H1 (cell line): ENCODE results near the gene CCDC192. TPM values are rescaled to one million over a fixed set of nuclear protein-coding genes. Genes with fewer than 3 reads are reported as not detected.

Source experiments
- CTCF ChIA-PET: fragments of 300-600 bp; sonication (Branson Sonifier 250); formaldehyde crosslinking; loops from one replicate; lab custom pipeline; 2021; ENCODE audit not compliant: partially characterized antibody; lab: Charles Lee
- POLR2A ChIA-PET: fragments of 300-600 bp; sonication (Branson Sonifier 250); formaldehyde crosslinking; loops from one replicate; lab custom pipeline; 2021; ENCODE audit warnings: inconsistent platforms; ENCODE audit not compliant: partially characterized antibody; lab: Charles Lee
- DNase-seq, 2 experiments: peaks; one replicate each; pipeline versions ENCODE4 v3.0.0 to v3.0.0-alpha.2; 2010 to 2022; ENCODE audit warnings: low spot score in 2 of 2, low read depth in 1 of 2, mixed read lengths in 1 of 2
- FAIRE-seq: peaks from 2 replicates; lab custom pipeline; 2011; peaks lifted over from hg19 to GRCh38; lab: Jason Lieb, UNC
- H2AFZ ChIP-seq: 2 replicates; pipeline ENCODE4 v1.8.1; 2012; ENCODE audit warnings: low read length, inconsistent platforms
- H2AK5ac ChIP-seq: 2 replicates; pipeline ENCODE4 v1.6.1; 2013; ENCODE audit warnings: low read depth, low read length
- H2BK120ac ChIP-seq: replicated peaks from 2 replicates; pipeline ENCODE3; 2013; ENCODE audit warnings: low read depth, low read length, inconsistent platforms
- H2BK12ac ChIP-seq: 2 replicates; pipeline ENCODE4 v1.6.1; 2013; ENCODE audit warnings: low read depth, low read length
- H2BK15ac ChIP-seq: 2 replicates; pipeline ENCODE4 v1.6.1; 2013; ENCODE audit warnings: low read length
- H2BK20ac ChIP-seq: 2 replicates; pipeline ENCODE4 v1.6.1; 2013; ENCODE audit warnings: low read length
- H2BK5ac ChIP-seq: 2 replicates; pipeline ENCODE4 v1.6.1; 2013; ENCODE audit warnings: low read depth, low read length
- H3K14ac ChIP-seq: 2 replicates; pipeline ENCODE4 v1.6.1; 2013; ENCODE audit warnings: inconsistent platforms; ENCODE audit not compliant: insufficient read length
- H3K18ac ChIP-seq: 2 replicates; pipeline ENCODE4 v1.6.1; 2013; ENCODE audit warnings: low read length; ENCODE audit errors: extremely low read depth
- H3K23ac ChIP-seq: 2 replicates; pipeline ENCODE4 v1.6.1; 2013; ENCODE audit warnings: inconsistent platforms; ENCODE audit not compliant: insufficient read length
- H3K23me2 ChIP-seq: 2 replicates; pipeline ENCODE4 v1.6.1; 2013; ENCODE audit warnings: low read depth, low read length
- H3K27ac ChIP-seq: 2 replicates; pipeline ENCODE4 v1.6.1; 2011; ENCODE audit warnings: low read depth, low read length, inconsistent platforms
- H3K27me3 ChIP-seq, 4 experiments: replicated peaks in 1 of 4; 1 replicate in 1 of 4; 2 replicates in 3 of 4; pipeline versions ENCODE4 v1.6.1 to v1.8.1; 2011 to 2013; ENCODE audit warnings: low read length in 3 of 4, mild to moderate bottlenecking in 3 of 4, inconsistent platforms in 2 of 4, mixed read lengths in 2 of 4, moderate library complexity in 1 of 4; ENCODE audit not compliant: control insufficient read depth in 3 of 4, insufficient read depth in 3 of 4; ENCODE audit errors: extremely low read depth in 1 of 4
- H3K36me3 ChIP-seq, 4 experiments: 2 replicates each; pipeline versions ENCODE4 v1.6.1 to v1.8.1; 2011 to 2013; ENCODE audit warnings: mild to moderate bottlenecking in 4 of 4, low read length in 3 of 4, moderate library complexity in 2 of 4, control low read depth in 1 of 4, inconsistent platforms in 1 of 4; ENCODE audit not compliant: insufficient read depth in 4 of 4, control insufficient read depth in 2 of 4
- H3K4ac ChIP-seq: replicated peaks from 2 replicates; pipeline ENCODE3; 2013; ENCODE audit warnings: low read length, low read depth, mixed read lengths, inconsistent platforms; ENCODE audit not compliant: insufficient read length
- H3K4me1 ChIP-seq, 4 experiments: replicated peaks in 1 of 4; 1 replicate in 1 of 4; 2 replicates in 3 of 4; pipeline versions ENCODE4 v1.6.1 to v1.8.1; 2011 to 2013; ENCODE audit warnings: low read length in 3 of 4, inconsistent platforms in 2 of 4, mixed read lengths in 1 of 4; ENCODE audit not compliant: insufficient read depth in 4 of 4, control insufficient read depth in 3 of 4
- H3K4me2 ChIP-seq, 2 experiments: 2 replicates each; pipeline versions ENCODE4 v1.6.1 to v1.8.1; 2011 to 2013; ENCODE audit warnings: low read depth in 2 of 2, low read length in 2 of 2, control low read depth in 1 of 2, inconsistent platforms in 1 of 2, mild to moderate bottlenecking in 1 of 2; ENCODE audit not compliant: insufficient read depth in 1 of 2
- H3K4me3 ChIP-seq, 4 experiments: fragments of 200-600, 300-600 bp in 1 of 4; sonication (generic), shearing (Covaris generic), sonication (Bioruptor Twin) in 1 of 4; 2 replicates each; pipeline versions ENCODE4 v1.5.1 to v1.8.1; 2011 to 2016; ENCODE audit warnings: low read length in 4 of 4, low read depth in 3 of 4, control low read depth in 2 of 4, inconsistent platforms in 2 of 4, mild to moderate bottlenecking in 2 of 4, mixed read lengths in 1 of 4, moderate library complexity in 1 of 4; ENCODE audit not compliant: insufficient read depth in 2 of 4; ENCODE audit errors: extremely low read depth in 1 of 4
- H3K56ac ChIP-seq: replicated peaks from 2 replicates; pipeline ENCODE3; 2013; ENCODE audit warnings: low read depth, mild to moderate bottlenecking, mixed read lengths, low read length, inconsistent platforms; ENCODE audit not compliant: insufficient read length
- H3K79me1 ChIP-seq: 2 replicates; pipeline ENCODE4 v1.6.1; 2013; ENCODE audit warnings: low read depth, low read length, control low read depth
- H3K79me2 ChIP-seq, 2 experiments: 2 replicates each; pipeline versions ENCODE4 v1.6.1 to v1.8.1; 2012 to 2013; ENCODE audit warnings: low read length in 2 of 2, mild to moderate bottlenecking in 2 of 2, inconsistent platforms in 1 of 2; ENCODE audit not compliant: insufficient read depth in 2 of 2, control insufficient read depth in 1 of 2
- H3K9ac ChIP-seq, 4 experiments: replicated peaks in 1 of 4; 1 replicate in 1 of 4; 2 replicates in 3 of 4; pipeline versions ENCODE4 v1.6.1 to v1.8.1; 2011 to 2013; ENCODE audit warnings: low read depth in 3 of 4, low read length in 3 of 4, control low read depth in 2 of 4, mild to moderate bottlenecking in 2 of 4, moderate library complexity in 2 of 4, inconsistent platforms in 1 of 4; ENCODE audit errors: extremely low read depth in 1 of 4
- H3K9me3 ChIP-seq, 2 experiments: 2 replicates each; pipeline versions ENCODE4 v1.6.1 to v1.8.1; 2012 to 2013; ENCODE audit warnings: mild to moderate bottlenecking in 2 of 2, moderate library complexity in 2 of 2, control low read depth in 1 of 2, inconsistent platforms in 1 of 2, low read depth in 1 of 2, low read length in 1 of 2, mixed read lengths in 1 of 2; ENCODE audit not compliant: insufficient read depth in 2 of 2
- H4K20me1 ChIP-seq, 2 experiments: replicated peaks in 1 of 2; 2 replicates each; pipeline versions ENCODE3 to v1.8.1; 2011 to 2013; ENCODE audit warnings: inconsistent platforms in 2 of 2, low read length in 2 of 2, mild to moderate bottlenecking in 1 of 2; ENCODE audit not compliant: insufficient read depth in 2 of 2, control insufficient read depth in 1 of 2
- H4K5ac ChIP-seq: 2 replicates; pipeline ENCODE4 v1.6.1; 2013; ENCODE audit warnings: low read length, low read depth, mixed read lengths, inconsistent platforms; ENCODE audit not compliant: insufficient read length
- H4K8ac ChIP-seq: 2 replicates; pipeline ENCODE4 v1.8.0; 2013; ENCODE audit warnings: mild to moderate bottlenecking, moderate library complexity, low read length, inconsistent platforms; ENCODE audit not compliant: insufficient read depth; ENCODE audit errors: extremely low read depth
- H4K91ac ChIP-seq: replicated peaks from 2 replicates; pipeline ENCODE3; 2013; ENCODE audit warnings: low read length, mixed read lengths, inconsistent platforms; ENCODE audit not compliant: insufficient read length
- CREB1 ChIP-seq: IDR thresholded peaks from 2 replicates; pipeline ENCODE4 v1.6.1; 2012; ENCODE audit warnings: inconsistent platforms
- EGR1 ChIP-seq: IDR thresholded peaks from 2 replicates; pipeline ENCODE4 v1.6.1; 2011; ENCODE audit warnings: low read depth, low read length, borderline replicate concordance
- FOSL1 ChIP-seq: IDR thresholded peaks from 2 replicates; pipeline ENCODE4 v1.6.1; 2011; ENCODE audit warnings: mild to moderate bottlenecking, low read depth, low read length, moderate library complexity; ENCODE audit not compliant: insufficient read depth
- HDAC6 ChIP-seq: IDR thresholded peaks from one replicate; pipeline ENCODE4 v1.7.1; 2012; ENCODE audit warnings: low read depth, mild to moderate bottlenecking, inconsistent platforms, low read length, moderate library complexity
- NANOG ChIP-seq: IDR thresholded peaks from 2 replicates; pipeline ENCODE4 v1.6.1; 2011; ENCODE audit warnings: low read length, low read depth, mild to moderate bottlenecking, inconsistent platforms; ENCODE audit not compliant: insufficient read depth, poor library complexity, severe bottlenecking
- RXRA ChIP-seq: IDR thresholded peaks from 2 replicates; pipeline ENCODE4 v1.6.1; 2011; ENCODE audit warnings: low read depth, mild to moderate bottlenecking, low read length, moderate library complexity; ENCODE audit not compliant: insufficient read depth
- SIN3A ChIP-seq, 2 experiments: IDR thresholded peaks in 1 of 2; conservative IDR thresholded peaks in 1 of 2; 2 replicates each; pipeline ENCODE4 v1.6.1; 2011 to 2012; ENCODE audit warnings: low read length in 2 of 2, improper control_type of control experiment in 1 of 2, low read depth in 1 of 2, mild to moderate bottlenecking in 1 of 2
- TAF1 ChIP-seq: IDR thresholded peaks from 2 replicates; pipeline ENCODE4 v1.6.1; 2011; ENCODE audit warnings: mild to moderate bottlenecking, low read depth, low read length
- YY1 ChIP-seq: IDR thresholded peaks from 2 replicates; pipeline ENCODE4 v1.6.1; 2011; ENCODE audit warnings: low read depth, mild to moderate bottlenecking, low read length
- ZNF274 ChIP-seq: IDR thresholded peaks from 2 replicates; pipeline ENCODE4 v1.7.0; 2012; ENCODE audit warnings: low read length, borderline replicate concordance; ENCODE audit errors: extremely low read depth
- WGBS, 2 experiments: shearing (Covaris generic) in 1 of 2; methylation state at CpG; one replicate each; pipeline versions ENCODE4 v1.1.6 to v1.1.7; 2013 to 2015; ENCODE audit warnings: low lambda C conversion rate in 2 of 2, mixed read lengths in 2 of 2, inconsistent platforms in 1 of 2, low coverage in 1 of 2, missing lambda C conversion rate in 1 of 2; ENCODE audit not compliant: insufficient replicate concordance in 2 of 2, insufficient coverage in 1 of 2, insufficient read length in 1 of 2; ENCODE audit errors: extremely low coverage in 1 of 2, missing lambda C conversion rate in 1 of 2; 5-methylcytosine and 5-hydroxymethylcytosine counted together
- polyA plus RNA-seq, 7 experiments: library from polyadenylated mRNA; depleted of rRNA in 3 of 7; stranded (reverse) in 5 of 7; unstranded in 2 of 7; fragments of >200 nt in 5 of 7; fragments of 200-250 nt in 2 of 7; gene quantifications; 1 replicate in 5 of 7; 2 replicates in 1 of 7; 4 replicates in 1 of 7; pipeline versions ENCODE4 v1.2.1 to v1.2.3, GENCODE V29; 2011 to 2013; ENCODE audit warnings: missing spikeins in 2 of 7, mixed read lengths in 2 of 7
- total RNA-seq: library from RNA; stranded (reverse); fragmentation: NEBNext Ultra II Directional; extraction: Animal tissue kit (Norgen Biotek cat#: 25700); gene quantifications from 2 replicates; pipeline ENCODE4 v1.2.1, GENCODE V29; 2021
- TF ChIP-seq, protein P1 (sequence below): IDR thresholded peaks from 2 replicates; pipeline ENCODE4 v1.6.1; 2011; ENCODE audit warnings: low read length, improper control_type of control experiment

CCDC192 gene
- total and polyA plus RNA-seq, 2 of the 8 experiments (the other 6 are each of a cell fraction or from before 2014, with no cell fraction given), result 0.61 TPM; not detected in 1

- Histone ChIP-seq H3K27ac (no peak overlapping the region), H4K91ac (no peak overlapping the region), H2BK15ac (no peak overlapping the region), H3K4ac (no peak overlapping the region), H3K4me3 (no peak overlapping the region), H3K4me1 (no peaks in the 10 kb centered on the region), H3K9ac (no peak overlapping the region; a peak in 1 of 7 replicates), H3K36me3 (no peaks in the 10 kb centered on the region), H4K20me1 (no peaks in the 10 kb centered on the region), H4K5ac (no peak overlapping the region), H3K4me2 (no peak overlapping the region), H2AFZ (peak overlapping the region; percentile 70; the same call in 1 of the 2 replicates), H3K56ac (no peak overlapping the region), H3K18ac (no peak overlapping the region), H2AK5ac (no peak overlapping the region), H2BK12ac (no peak overlapping the region), H3K79me1 (no peaks in the 10 kb centered on the region), H3K27me3 (no peaks in the 10 kb centered on the region), H3K9me3 (no peaks in the 10 kb centered on the region), H2BK5ac (no peak overlapping the region), H4K8ac (no peak overlapping the region), H3K23ac (no peak overlapping the region), H2BK120ac (no peak overlapping the region), H2BK20ac (no peak overlapping the region), H3K23me2 (no peaks in the 10 kb centered on the region), H3K79me2 (no peaks in the 10 kb centered on the region), H3K14ac (no peak overlapping the region)
- POLR2A ChIA-PET, result no interaction called here
- TF ChIP-seq TAF1, result no peak
- TF ChIP-seq FOSL1, result no peak
- no peak for TF ChIP-seq RXRA
- no peak for TF ChIP-seq EGR1
- TF ChIP-seq CREB1, result no peak
- TF ChIP-seq, protein P1, sequence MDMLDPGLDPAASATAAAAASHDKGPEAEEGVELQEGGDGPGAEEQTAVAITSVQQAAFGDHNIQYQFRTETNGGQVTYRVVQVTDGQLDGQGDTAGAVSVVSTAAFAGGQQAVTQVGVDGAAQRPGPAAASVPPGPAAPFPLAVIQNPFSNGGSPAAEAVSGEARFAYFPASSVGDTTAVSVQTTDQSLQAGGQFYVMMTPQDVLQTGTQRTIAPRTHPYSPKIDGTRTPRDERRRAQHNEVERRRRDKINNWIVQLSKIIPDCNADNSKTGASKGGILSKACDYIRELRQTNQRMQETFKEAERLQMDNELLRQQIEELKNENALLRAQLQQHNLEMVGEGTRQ, result no peak
- no peak for TF ChIP-seq HDAC6
- TF ChIP-seq YY1, result no peak
- no peak for TF ChIP-seq NANOG
- TF ChIP-seq SIN3A (conservative IDR thresholded peaks at IDR 0.05 in 1 of 2, IDR thresholded peaks at IDR 0.05 in 1 of 2; ENCODE audit: low read depth in 1 of 2, low read length in 2 of 2), result no peak
- no peak for TF ChIP-seq ZNF274
- WGBS, 2 experiments, result 90% methylated on average over 3 of the region's 3 CpGs; no CpG with 5 or more reads in 1 of the 2 experiments
- FAIRE-seq (no peak), DNase-seq (no peak)
- CTCF ChIA-PET, result interaction anchor here (1.3 kb wide), 1 partner anchor 35 kb away, joined by 5 read pairs; no protein-coding TSS in a partner anchor
These were observed 127.0 kb downstream of the CCDC192 start for GRCh38 chr5:127830157-127830556.
